Panc1 (cell line): ENCODE results near the gene CYSTM1. TPM values are rescaled to one million over a fixed set of nuclear protein-coding genes. Genes with fewer than 3 reads are reported as not detected.

ENCODE experiments used
- ATAC-seq: fragments of 200-7000 bp; cut with Tn5 transposase; 2 replicates; pipeline ENCODE4 v1.9.1; 2020; ENCODE audit warnings: mild to moderate bottlenecking, moderate library complexity
- BruUV-seq: library from RNA; stranded (reverse); fragments of 400-500 nt; replicated peaks from 2 replicates; lab custom pipeline; 2021; lab: Mats Ljungman, UMichigan
- CTCF ChIA-PET: fragments of 300-600 bp; sonication (Branson Sonifier 250); formaldehyde crosslinking; loops from one replicate; lab custom pipeline; 2022; ENCODE audit warnings: antibody characterized with exemption; lab: Charles Lee
- POLR2A ChIA-PET: fragments of 300-600 bp; sonication (Branson Sonifier 250); formaldehyde crosslinking; loops from one replicate; lab custom pipeline; 2022; ENCODE audit warnings: antibody characterized with exemption; lab: Charles Lee
- DNase-seq: peaks from one replicate; pipeline ENCODE4 v3.0.0-alpha.2; 2010; ENCODE audit warnings: low read depth, low spot score
- H3K27ac ChIP-seq: 2 replicates; pipeline ENCODE4 v1.5.1; 2011; ENCODE audit warnings: mild to moderate bottlenecking, low read length, inconsistent platforms
- H3K27me3 ChIP-seq: fragments of 200-500 bp; sonication (Bioruptor generic); 2 replicates; pipeline ENCODE4 v1.6.0; 2014; ENCODE audit warnings: low read length, inconsistent platforms; ENCODE audit not compliant: control insufficient read depth, insufficient read depth
- H3K36me3 ChIP-seq: fragments of 200-500 bp; sonication (Bioruptor generic); 2 replicates; pipeline ENCODE4 v1.5.1; 2014; ENCODE audit warnings: inconsistent platforms, mild to moderate bottlenecking, low read length, moderate library complexity; ENCODE audit not compliant: control insufficient read depth, insufficient read depth
- H3K4me1 ChIP-seq: 2 replicates; pipeline ENCODE4 v1.5.1; 2011; ENCODE audit warnings: inconsistent platforms, mild to moderate bottlenecking, low read length, moderate library complexity; ENCODE audit not compliant: control insufficient read depth, insufficient read depth
- H3K4me3 ChIP-seq, 2 experiments: 2 replicates each; pipeline ENCODE4 v1.5.1; 2011 to 2012; ENCODE audit warnings: low read depth in 2 of 2, low read length in 2 of 2, mild to moderate bottlenecking in 2 of 2, inconsistent platforms in 1 of 2, moderate library complexity in 1 of 2
- H3K9me3 ChIP-seq: fragments of 200-500 bp; sonication (Bioruptor generic); 2 replicates; pipeline ENCODE4 v1.5.1; 2014; ENCODE audit warnings: low read depth, mild to moderate bottlenecking, inconsistent platforms, low read length, moderate library complexity; ENCODE audit not compliant: control insufficient read depth, insufficient read depth
- POLR2AphosphoS5 ChIP-seq: IDR thresholded peaks from 2 replicates; pipeline ENCODE4 v1.6.1; 2012; ENCODE audit warnings: mild to moderate bottlenecking, low read depth, low read length, moderate library complexity
- SIN3A ChIP-seq: IDR thresholded peaks from 2 replicates; pipeline ENCODE4 v1.6.1; 2012; ENCODE audit warnings: low read depth, mild to moderate bottlenecking, low read length, moderate library complexity, borderline replicate concordance; ENCODE audit not compliant: insufficient read depth
- TCF7L2 ChIP-seq: IDR thresholded peaks from 2 replicates; pipeline ENCODE4 v1.6.1; 2011; ENCODE audit warnings: mild to moderate bottlenecking, low read depth, low read length, inconsistent platforms
- in situ Hi-C: cut with HindIII; loops from 2 replicates; pipeline ENCODE4 v1.10.0; 2016; ENCODE audit warnings: low sequenced_read_pairs, low pct_unique_long_range_greater_than_20kb
- intact Hi-C: fragments of 100-400 bp; cut with micrococcal nuclease; formaldehyde crosslinking; loops from one replicate; pipeline ENCODE4 v1.10.0; 2022; ENCODE audit not compliant: unreplicated experiment
- total RNA-seq: library from RNA; stranded (reverse); gene quantifications from one replicate; pipeline ENCODE4 v1.2.1, GENCODE V29; 2021; ENCODE audit not compliant: unreplicated experiment
- TF ChIP-seq, protein P1 (sequence below), 2 experiments: IDR thresholded peaks; 2 replicates each; pipeline ENCODE4 v1.6.1; 2011 to 2012; ENCODE audit warnings: low read depth in 2 of 2, control low read depth in 1 of 2, low read length in 1 of 2, mild to moderate bottlenecking in 1 of 2, moderate library complexity in 1 of 2; ENCODE audit not compliant: insufficient read depth in 1 of 2
- TF ChIP-seq, protein P2 (sequence below): fragments of 450-650 bp; IDR thresholded peaks from 2 replicates; pipeline ENCODE4 v1.5.1; 2017; ENCODE audit warnings: mild to moderate bottlenecking

CYSTM1 gene
- total RNA-seq, 1 experiment from 2014 or later: 126 TPM

DNA sequence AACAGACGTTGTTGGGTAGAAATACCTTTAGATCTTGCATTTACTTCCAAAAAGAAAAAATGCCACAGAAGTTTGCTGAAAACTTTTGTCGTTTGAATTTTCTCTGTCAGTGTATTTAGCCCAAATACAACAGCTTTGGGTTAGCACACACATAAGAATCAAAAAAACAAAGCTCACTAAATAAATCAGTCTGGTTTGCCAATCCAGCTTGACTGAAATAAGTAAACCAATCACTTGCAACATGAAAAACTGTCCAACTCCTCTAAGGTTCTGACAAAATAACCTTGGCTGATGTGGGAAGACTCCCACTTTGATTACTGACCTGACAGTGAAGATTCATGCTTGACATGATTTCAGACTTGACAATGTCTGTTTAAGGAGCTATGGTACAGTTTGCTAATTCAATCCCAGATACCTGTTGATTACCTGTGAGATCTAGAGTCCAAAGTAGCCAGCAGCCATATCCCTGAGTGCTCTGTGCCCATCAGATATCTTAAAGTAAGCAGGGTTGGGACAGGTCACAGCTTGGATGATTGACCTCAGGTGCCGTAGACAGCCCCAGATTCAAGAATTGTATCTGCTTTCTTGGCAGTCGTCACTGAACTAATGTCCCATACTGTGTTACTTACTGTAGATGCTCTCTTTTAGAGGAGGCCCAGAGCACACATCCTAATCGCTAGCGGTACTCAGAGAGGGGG lies 48.5 kb upstream of the CYSTM1 start:
- Histone ChIP-seq H3K27ac (no peak overlapping the region), H3K27me3 (no peaks in the 10 kb centered on the region), H3K4me3 (no peak overlapping the region), H3K36me3 (no peaks in the 10 kb centered on the region; the same call in 1 of the 2 replicates), H3K4me1 (peaks cover 41% of the 10 kb centered on the region), H3K9me3 (no peaks in the 10 kb centered on the region)
- ChIA-PET POLR2A (no interaction called here), CTCF (interaction anchor here (1.0 kb wide), 1 partner anchor 18 kb away, joined by 4 read pairs; no protein-coding TSS in a partner anchor)
- intact Hi-C loops (no loop called here), in situ Hi-C loops (no loop called here)
- DNase-seq: no peak
- BruUV-seq: no TSS peak
- ATAC-seq: 0 out of 2 replicates have a peak, but pooled peaks have one; percentile 55
- no peak for TF ChIP-seq POLR2AphosphoS5
- TF ChIP-seq, protein P1, sequence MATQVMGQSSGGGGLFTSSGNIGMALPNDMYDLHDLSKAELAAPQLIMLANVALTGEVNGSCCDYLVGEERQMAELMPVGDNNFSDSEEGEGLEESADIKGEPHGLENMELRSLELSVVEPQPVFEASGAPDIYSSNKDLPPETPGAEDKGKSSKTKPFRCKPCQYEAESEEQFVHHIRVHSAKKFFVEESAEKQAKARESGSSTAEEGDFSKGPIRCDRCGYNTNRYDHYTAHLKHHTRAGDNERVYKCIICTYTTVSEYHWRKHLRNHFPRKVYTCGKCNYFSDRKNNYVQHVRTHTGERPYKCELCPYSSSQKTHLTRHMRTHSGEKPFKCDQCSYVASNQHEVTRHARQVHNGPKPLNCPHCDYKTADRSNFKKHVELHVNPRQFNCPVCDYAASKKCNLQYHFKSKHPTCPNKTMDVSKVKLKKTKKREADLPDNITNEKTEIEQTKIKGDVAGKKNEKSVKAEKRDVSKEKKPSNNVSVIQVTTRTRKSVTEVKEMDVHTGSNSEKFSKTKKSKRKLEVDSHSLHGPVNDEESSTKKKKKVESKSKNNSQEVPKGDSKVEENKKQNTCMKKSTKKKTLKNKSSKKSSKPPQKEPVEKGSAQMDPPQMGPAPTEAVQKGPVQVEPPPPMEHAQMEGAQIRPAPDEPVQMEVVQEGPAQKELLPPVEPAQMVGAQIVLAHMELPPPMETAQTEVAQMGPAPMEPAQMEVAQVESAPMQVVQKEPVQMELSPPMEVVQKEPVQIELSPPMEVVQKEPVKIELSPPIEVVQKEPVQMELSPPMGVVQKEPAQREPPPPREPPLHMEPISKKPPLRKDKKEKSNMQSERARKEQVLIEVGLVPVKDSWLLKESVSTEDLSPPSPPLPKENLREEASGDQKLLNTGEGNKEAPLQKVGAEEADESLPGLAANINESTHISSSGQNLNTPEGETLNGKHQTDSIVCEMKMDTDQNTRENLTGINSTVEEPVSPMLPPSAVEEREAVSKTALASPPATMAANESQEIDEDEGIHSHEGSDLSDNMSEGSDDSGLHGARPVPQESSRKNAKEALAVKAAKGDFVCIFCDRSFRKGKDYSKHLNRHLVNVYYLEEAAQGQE (IDR thresholded peaks at IDR 0.05; ENCODE audit: insufficient read depth in 1 of 2, low read depth in 2 of 2, low read length in 1 of 2): no peak
- no peak for TF ChIP-seq TCF7L2
- TF ChIP-seq, protein P2, sequence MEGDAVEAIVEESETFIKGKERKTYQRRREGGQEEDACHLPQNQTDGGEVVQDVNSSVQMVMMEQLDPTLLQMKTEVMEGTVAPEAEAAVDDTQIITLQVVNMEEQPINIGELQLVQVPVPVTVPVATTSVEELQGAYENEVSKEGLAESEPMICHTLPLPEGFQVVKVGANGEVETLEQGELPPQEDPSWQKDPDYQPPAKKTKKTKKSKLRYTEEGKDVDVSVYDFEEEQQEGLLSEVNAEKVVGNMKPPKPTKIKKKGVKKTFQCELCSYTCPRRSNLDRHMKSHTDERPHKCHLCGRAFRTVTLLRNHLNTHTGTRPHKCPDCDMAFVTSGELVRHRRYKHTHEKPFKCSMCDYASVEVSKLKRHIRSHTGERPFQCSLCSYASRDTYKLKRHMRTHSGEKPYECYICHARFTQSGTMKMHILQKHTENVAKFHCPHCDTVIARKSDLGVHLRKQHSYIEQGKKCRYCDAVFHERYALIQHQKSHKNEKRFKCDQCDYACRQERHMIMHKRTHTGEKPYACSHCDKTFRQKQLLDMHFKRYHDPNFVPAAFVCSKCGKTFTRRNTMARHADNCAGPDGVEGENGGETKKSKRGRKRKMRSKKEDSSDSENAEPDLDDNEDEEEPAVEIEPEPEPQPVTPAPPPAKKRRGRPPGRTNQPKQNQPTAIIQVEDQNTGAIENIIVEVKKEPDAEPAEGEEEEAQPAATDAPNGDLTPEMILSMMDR: no peak
- no peak for TF ChIP-seq SIN3A

DNA sequence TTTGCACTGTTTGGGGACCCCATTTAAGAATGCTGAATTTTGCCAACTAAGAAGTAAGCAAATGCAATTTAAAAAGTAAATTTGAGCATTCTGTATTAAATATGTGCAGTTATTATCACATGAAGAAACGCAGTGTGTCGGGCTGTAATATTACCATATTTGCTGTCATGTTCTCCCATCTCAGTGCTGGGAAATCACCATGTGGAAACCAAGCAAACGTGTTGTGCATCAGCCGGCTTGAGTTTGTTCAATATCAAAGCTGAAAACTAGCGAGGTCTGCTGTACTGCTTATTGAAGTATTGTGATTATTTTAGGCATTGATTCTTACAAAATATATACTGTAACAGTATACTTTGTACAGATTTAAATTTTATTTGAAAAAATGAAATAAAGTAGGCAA lies 46.6 kb upstream of the CYSTM1 start:
- intact Hi-C loops: no loop called here
- no peaks in the 10 kb centered on the region; the same call in 1 of the 2 replicates for H3K36me3 ChIP-seq
- in situ Hi-C loops: no loop called here
- TF ChIP-seq POLR2AphosphoS5 (no peak), SIN3A (no peak), TCF7L2 (no peak)
- TF ChIP-seq, protein P2: no peak
- TF ChIP-seq, protein P1 (IDR thresholded peaks at IDR 0.05; ENCODE audit: insufficient read depth in 1 of 2, low read depth in 2 of 2, low read length in 1 of 2): no peak
- no peak for ATAC-seq
- no TSS peak for BruUV-seq
- POLR2A ChIA-PET: no interaction called here
- H3K27me3 ChIP-seq: no peaks in the 10 kb centered on the region
- no peak overlapping the region for H3K4me3 ChIP-seq
- H3K9me3 ChIP-seq: no peaks in the 10 kb centered on the region
- DNase-seq: no peak
- H3K27ac ChIP-seq: no peak overlapping the region
- CTCF ChIA-PET: no interaction called here
- H3K4me1 ChIP-seq: peaks cover 32% of the 10 kb centered on the region
